WTC11 (cell line): ENCODE results near the gene LHPP. TPM values are rescaled to one million over a fixed set of nuclear protein-coding genes. Genes with fewer than 3 reads are reported as not detected.

Experiments used
- ATAC-seq: fragments of 200-7000 bp; cut with Tn5 transposase; 2 replicates; pipeline ENCODE4 v1.10.0; 2021; ENCODE audit warnings: mild to moderate bottlenecking, moderate library complexity
- CTCF ChIA-PET: fragments of 300-600 bp; sonication (Branson Sonifier 250); formaldehyde crosslinking; loops from one replicate; lab custom pipeline; 2021; ENCODE audit warnings: antibody characterized with exemption; lab: Charles Lee
- POLR2A ChIA-PET: fragments of 350-600 bp; sonication (Branson Sonifier 250); formaldehyde crosslinking; loops from one replicate; lab custom pipeline; 2021; ENCODE audit warnings: antibody characterized with exemption; lab: Charles Lee
- DNase-seq: peaks from one replicate; pipeline ENCODE4 v3.0.0; 2021; ENCODE audit warnings: low spot score
- H3K27ac Mint-ChIP-seq: 2 replicates; pipeline ENCODE4 v1.8.0; 2021; ENCODE audit warnings: mixed read lengths
- H3K27me3 Mint-ChIP-seq: 2 replicates; pipeline ENCODE4 v1.8.0; 2021; ENCODE audit warnings: low read depth, mild to moderate bottlenecking, moderate library complexity, mixed read lengths
- H3K36me3 Mint-ChIP-seq: 2 replicates; pipeline ENCODE4 v1.8.0; 2021; ENCODE audit warnings: mixed read lengths
- H3K4me1 Mint-ChIP-seq: 2 replicates; pipeline ENCODE4 v1.8.0; 2022; ENCODE audit warnings: mixed read lengths
- H3K4me3 Mint-ChIP-seq: 2 replicates; pipeline ENCODE4 v1.8.0; 2021; ENCODE audit warnings: mild to moderate bottlenecking, moderate library complexity, mixed read lengths
- H3K9me3 Mint-ChIP-seq: 2 replicates; pipeline ENCODE4 v1.8.0; 2021; ENCODE audit warnings: mixed read lengths
- CDX4 ChIP-seq: fragments of 250-450 bp; sonication (Bioruptor Pico); IDR thresholded peaks from 2 replicates; pipeline ENCODE4 v1.9.0; 2021; ENCODE audit warnings: moderate library complexity, mild to moderate bottlenecking, inconsistent platforms, borderline replicate concordance
- E2F4 ChIP-seq: sonication (generic); formaldehyde crosslinking; IDR thresholded peaks from 2 replicates; pipeline ENCODE4 v1.8.1; 2022; ENCODE audit warnings: low read depth, mild to moderate bottlenecking, moderate library complexity, missing genetic modification reagents, borderline replicate concordance
- ELF4 ChIP-seq: sonication (generic); formaldehyde crosslinking; IDR thresholded peaks from 2 replicates; pipeline ENCODE4 v1.8.1; 2022; ENCODE audit warnings: low read depth, mild to moderate bottlenecking, moderate library complexity, missing genetic modification reagents
- GTF2I ChIP-seq: fragments of 250-450 bp; sonication (Bioruptor Pico); conservative IDR thresholded peaks from 2 replicates; pipeline ENCODE4 v1.4.0; 2021; ENCODE audit warnings: mild to moderate bottlenecking
- ZBTB43 ChIP-seq: sonication (generic); formaldehyde crosslinking; IDR thresholded peaks from 2 replicates; pipeline ENCODE4 v1.8.1; 2023; ENCODE audit warnings: mild to moderate bottlenecking, missing genetic modification reagents
- ZNF138 ChIP-seq: sonication (generic); formaldehyde crosslinking; conservative IDR thresholded peaks from 2 replicates; pipeline ENCODE4 v1.8.1; 2022; ENCODE audit warnings: mild to moderate bottlenecking, moderate library complexity, missing genetic modification reagents
- ZNF281 ChIP-seq: sonication (generic); formaldehyde crosslinking; IDR thresholded peaks from 2 replicates; pipeline ENCODE4 v1.8.0; 2023; ENCODE audit warnings: mild to moderate bottlenecking, missing genetic modification reagents
- ZNF396 ChIP-seq: fragments of 250-450 bp; sonication (Bioruptor Pico); IDR thresholded peaks from 2 replicates; pipeline ENCODE4 v1.8.0; 2021; ENCODE audit warnings: mild to moderate bottlenecking, moderate library complexity, borderline replicate concordance
- ZNF423 ChIP-seq: fragments of 250-450 bp; sonication (Bioruptor Pico); IDR thresholded peaks from 2 replicates; pipeline ENCODE4 v2.1.2; 2022; ENCODE audit warnings: mild to moderate bottlenecking, moderate library complexity
- ZNF512 ChIP-seq: sonication (generic); formaldehyde crosslinking; IDR thresholded peaks from 2 replicates; pipeline ENCODE4 v1.8.1; 2022; ENCODE audit warnings: missing genetic modification reagents, borderline replicate concordance
- ZNF532 ChIP-seq: fragments of 250-450 bp; sonication (Bioruptor Pico); IDR thresholded peaks from 2 replicates; pipeline ENCODE4 v1.9.0; 2021; ENCODE audit warnings: mild to moderate bottlenecking, borderline replicate concordance
- ZNF671 ChIP-seq: fragments of 250-450 bp; sonication (Bioruptor Pico); IDR thresholded peaks from 2 replicates; pipeline ENCODE4 v1.8.0; 2021; ENCODE audit warnings: mild to moderate bottlenecking
- ZSCAN18 ChIP-seq: fragments of 250-450 bp; sonication (Bioruptor Pico); IDR thresholded peaks from 2 replicates; pipeline ENCODE4 v2.1.2; 2022; ENCODE audit warnings: mild to moderate bottlenecking, moderate library complexity
- total RNA-seq: library from RNA; stranded (reverse); gene quantifications from 3 replicates; pipeline ENCODE4 v1.2.3, GENCODE V29; 2021

LHPP gene
- total RNA-seq, 1 experiment from 2014 or later: 33.2 TPM

- Mint-ChIP-seq H3K4me3 (no peak overlapping the region), H3K36me3 (no peaks in the 10 kb centered on the region; the same call in 1 of the 2 replicates), H3K9me3 (no peaks in the 10 kb centered on the region), H3K27ac (peak overlapping the region; percentile 42; the same call in 1 of the 2 replicates), H3K27me3 (no peaks in the 10 kb centered on the region), H3K4me1 (peaks cover under 1% of the 10 kb centered on the region; the same call in 1 of the 2 replicates)
- DNase-seq: no peak
- ChIA-PET CTCF (no interaction called here), POLR2A (no interaction called here)
- TF ChIP-seq ZNF532: no peak
- no peak for TF ChIP-seq ZNF671 (CRISPR knock-in tag)
- TF ChIP-seq ZNF281: no peak
- TF ChIP-seq ZNF138: no peak
- TF ChIP-seq ZNF396: no peak
- no peak for TF ChIP-seq GTF2I (CRISPR knock-in tag)
- no peak for TF ChIP-seq ZNF423 (CRISPR knock-in tag)
- TF ChIP-seq ELF4 (CRISPR knock-in tag): no peak
- no peak for ATAC-seq
Observed at GRCh38 chr10:124640056-124640455, 178.4 kb downstream of the LHPP start.

GRCh38 chr10:124640538-124641231, 179.1 kb downstream of the LHPP start:
- no peak for TF ChIP-seq CDX4
- POLR2A ChIA-PET: no interaction called here
- DNase-seq (no peak), ATAC-seq (no peak)
- Mint-ChIP-seq H3K27me3 (no peaks in the 10 kb centered on the region), H3K36me3 (no peaks in the 10 kb centered on the region), H3K9me3 (no peaks in the 10 kb centered on the region), H3K4me1 (peaks cover 3% of the 10 kb centered on the region), H3K4me3 (no peak overlapping the region), H3K27ac (peak overlapping the region; percentile 51)
- CTCF ChIA-PET: no interaction called here

- DNase-seq (no peak), ATAC-seq (no peak)
- Mint-ChIP-seq H3K27me3 (no peaks in the 10 kb centered on the region), H3K4me1 (peaks cover 5% of the 10 kb centered on the region), H3K4me3 (no peak overlapping the region), H3K36me3 (no peaks in the 10 kb centered on the region), H3K27ac (peak overlapping the region; percentile 43; the same call in 1 of the 2 replicates), H3K9me3 (no peaks in the 10 kb centered on the region)
- POLR2A ChIA-PET: no interaction called here
- CTCF ChIA-PET: no interaction called here
- no peak for TF ChIP-seq ZSCAN18
- no peak for TF ChIP-seq E2F4 (CRISPR knock-in tag)
- no peak for TF ChIP-seq ZBTB43 (CRISPR knock-in tag)
- no peak for TF ChIP-seq ZNF512 (CRISPR knock-in tag)
Observed at GRCh38 chr10:124641282-124642087, 179.9 kb downstream of the LHPP start.
